Measurements from ENCODE around the gene DSG2.

- TF ChIP-seq EP300 (IDR thresholded peaks at IDR 0.05) (no peak), CTCF (IDR thresholded peaks at IDR 0.05) (no peak), POLR2AphosphoS5 (IDR thresholded peaks at IDR 0.05) (no peak)
These were observed 43.8 kb upstream of the DSG2 start for GRCh38 chr18:31454066-31454708.

Measured in suprapubic skin (tissue), 4 donors.